Prostate gland (tissue), 2 donors: Measurements from ENCODE around the gene TIE1. TPM values are rescaled to one million over a fixed set of nuclear protein-coding genes. Genes with fewer than 3 reads are reported as not detected.

Experiments used
- DNase-seq: peaks from one replicate; pipeline ENCODE4 v3.0.0-alpha.2; 2019; ENCODE audit warnings: low spot score
- H3K27ac ChIP-seq, 2 donors: fragments of 200-600 bp; sonication (generic); 2 replicates each; pipeline ENCODE4 v1.5.1; 2017 to 2019
- H3K27me3 ChIP-seq: fragments of 200-600 bp; sonication (generic); replicated peaks from 2 replicates; pipeline ENCODE4 v1.5.1; 2019; ENCODE audit not compliant: insufficient read depth
- H3K36me3 ChIP-seq, 2 donors: fragments of 200-600 bp; sonication (generic); 1 replicate in 1 of 2; 2 replicates in 1 of 2; pipeline versions ENCODE4 v1.5.1 to v1.8.1; 2017 to 2019
- H3K4me1 ChIP-seq: fragments of 200-600 bp; sonication (generic); replicated peaks from 2 replicates; pipeline ENCODE4 v1.5.1; 2019
- H3K4me3 ChIP-seq, 2 donors: fragments of 200-600 bp; sonication (generic); 2 replicates each; pipeline ENCODE4 v1.5.1; 2017 to 2019
- H3K9me3 ChIP-seq: fragments of 200-600 bp; sonication (generic); 2 replicates; pipeline ENCODE4 v1.5.1; 2017
- POLR2A ChIP-seq: fragments of 450-650 bp; IDR thresholded peaks from one replicate; pipeline ENCODE4 v1.6.1; 2016; ENCODE audit warnings: antibody characterized with exemption, mild to moderate bottlenecking
- POLR2AphosphoS5 ChIP-seq: sonication (generic); formaldehyde crosslinking; IDR thresholded peaks from one replicate; pipeline ENCODE4 v1.6.1; 2017; ENCODE audit warnings: antibody characterized with exemption
- WGBS: methylation state at CpG from one replicate; pipeline ENCODE4 v1.1.5; 2018; 5-methylcytosine and 5-hydroxymethylcytosine counted together
- intact Hi-C: fragments of 100-400 bp; cut with DNase I; formaldehyde crosslinking; loops from one replicate; pipeline ENCODE4 v1.14.2; 2022
- total RNA-seq, 2 donors: library from RNA; depleted of rRNA; stranded (reverse); fragments of >200 nt; gene quantifications; one replicate each; pipeline ENCODE4 v1.1.0, GENCODE V29; 2016
- TF ChIP-seq, protein P1 (sequence below), 4 experiments: fragments of 200-600 bp in 2 of 4; fragments of 450-650 bp in 2 of 4; sonication (generic) in 2 of 4; IDR thresholded peaks; 1 replicate in 3 of 4; 2 replicates in 1 of 4; pipeline ENCODE4 v1.5.1; 2016 to 2019; ENCODE audit warnings: antibody characterized with exemption in 4 of 4, mild to moderate bottlenecking in 2 of 4, moderate library complexity in 2 of 4

Gene TIE1
- total RNA-seq, 2 donors from 2014 or later = 18.7 to 21.7 TPM

DNA sequence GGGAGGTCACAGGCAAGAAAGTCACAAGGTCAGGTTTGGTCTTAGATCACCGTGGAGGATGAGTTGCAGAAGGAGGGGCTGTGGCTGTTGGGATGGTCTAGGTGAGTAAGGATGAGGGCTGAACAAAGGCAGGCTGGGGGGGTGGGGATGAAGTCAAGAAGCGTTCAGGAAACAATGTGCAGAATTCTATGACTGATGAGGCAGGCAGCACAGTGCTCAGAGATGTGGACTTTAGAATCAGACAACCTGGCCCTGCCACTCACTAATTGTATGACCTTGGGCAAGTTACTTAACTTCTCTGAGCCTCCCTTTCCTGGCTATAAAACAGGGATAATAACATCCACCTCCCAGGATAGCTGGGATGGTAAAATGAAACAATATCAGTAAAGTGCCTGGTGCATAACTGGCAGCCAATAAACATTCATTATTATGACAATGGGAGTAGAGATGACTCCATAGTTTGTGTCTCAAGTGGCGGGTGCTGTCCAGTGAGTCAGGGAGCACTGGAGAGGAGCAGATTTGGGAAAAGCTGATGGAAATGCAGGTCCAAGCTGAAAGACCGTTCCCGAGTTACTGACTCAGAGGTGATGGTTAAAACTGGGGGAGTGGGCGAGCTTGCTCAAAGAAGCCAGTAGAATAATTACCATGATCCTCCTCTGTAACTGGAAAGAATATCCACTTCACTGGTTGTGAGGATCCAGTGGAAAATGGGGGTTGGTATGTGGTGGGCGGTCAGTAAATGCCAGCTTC, 2.1 kb downstream of the TIE1 start:
- 73% methylated on average over 7 of the region's 7 CpGs for WGBS
- TF ChIP-seq POLR2AphosphoS5 (no peak), POLR2A (no peak)
- TF ChIP-seq, protein P1, sequence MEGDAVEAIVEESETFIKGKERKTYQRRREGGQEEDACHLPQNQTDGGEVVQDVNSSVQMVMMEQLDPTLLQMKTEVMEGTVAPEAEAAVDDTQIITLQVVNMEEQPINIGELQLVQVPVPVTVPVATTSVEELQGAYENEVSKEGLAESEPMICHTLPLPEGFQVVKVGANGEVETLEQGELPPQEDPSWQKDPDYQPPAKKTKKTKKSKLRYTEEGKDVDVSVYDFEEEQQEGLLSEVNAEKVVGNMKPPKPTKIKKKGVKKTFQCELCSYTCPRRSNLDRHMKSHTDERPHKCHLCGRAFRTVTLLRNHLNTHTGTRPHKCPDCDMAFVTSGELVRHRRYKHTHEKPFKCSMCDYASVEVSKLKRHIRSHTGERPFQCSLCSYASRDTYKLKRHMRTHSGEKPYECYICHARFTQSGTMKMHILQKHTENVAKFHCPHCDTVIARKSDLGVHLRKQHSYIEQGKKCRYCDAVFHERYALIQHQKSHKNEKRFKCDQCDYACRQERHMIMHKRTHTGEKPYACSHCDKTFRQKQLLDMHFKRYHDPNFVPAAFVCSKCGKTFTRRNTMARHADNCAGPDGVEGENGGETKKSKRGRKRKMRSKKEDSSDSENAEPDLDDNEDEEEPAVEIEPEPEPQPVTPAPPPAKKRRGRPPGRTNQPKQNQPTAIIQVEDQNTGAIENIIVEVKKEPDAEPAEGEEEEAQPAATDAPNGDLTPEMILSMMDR (IDR thresholded peaks at IDR 0.05) = no peak
- Histone ChIP-seq H3K9me3 (no peaks in the 10 kb centered on the region), H3K4me3 (no peak overlapping the region), H3K27me3 (no peaks in the 10 kb centered on the region), H3K36me3 (no peaks in the 10 kb centered on the region), H3K27ac (no peak overlapping the region), H3K4me1 (peaks cover 8% of the 10 kb centered on the region)
- no peak for DNase-seq
- intact Hi-C loops = no loop called here

GRCh38 chr1:43303471-43304313, 2.9 kb downstream of the TIE1 start:
- 65% methylated on average over 8 of the region's 8 CpGs for WGBS
- Histone ChIP-seq H3K27ac (peak overlapping the region in 1 of 2 donors; percentile 24), H3K36me3 (no peaks in the 10 kb centered on the region), H3K4me1 (peaks cover 8% of the 10 kb centered on the region), H3K9me3 (no peaks in the 10 kb centered on the region), H3K4me3 (no peak overlapping the region), H3K27me3 (no peaks in the 10 kb centered on the region)
- no peak for DNase-seq
- intact Hi-C loops = no loop called here
- TF ChIP-seq, protein P1 (IDR thresholded peaks at IDR 0.05) = no peak
- TF ChIP-seq POLR2A (no peak), POLR2AphosphoS5 (no peak)

GRCh38 chr1:43304314-43304681, 3.5 kb downstream of the TIE1 start:
- intact Hi-C loops = no loop called here
- Histone ChIP-seq H3K27me3 (no peaks in the 10 kb centered on the region), H3K4me3 (no peak overlapping the region), H3K9me3 (no peaks in the 10 kb centered on the region), H3K27ac (peak overlapping the region in 1 of 2 donors; percentile 24), H3K4me1 (peaks cover 8% of the 10 kb centered on the region), H3K36me3 (no peaks in the 10 kb centered on the region)
- WGBS = 52% methylated on average over 8 of the region's 8 CpGs
- DNase-seq = no peak
- no peak for TF ChIP-seq POLR2A
- TF ChIP-seq POLR2AphosphoS5 = no peak
- TF ChIP-seq, protein P1 (IDR thresholded peaks at IDR 0.05) = no peak

GRCh38 chr1:43304771-43305300, 4.1 kb downstream of the TIE1 start:
- WGBS = 93% methylated on average over 46 of the region's 46 CpGs
- Histone ChIP-seq H3K4me1 (peaks cover 8% of the 10 kb centered on the region), H3K27ac (no peak overlapping the region), H3K36me3 (no peaks in the 10 kb centered on the region), H3K9me3 (no peaks in the 10 kb centered on the region), H3K4me3 (no peak overlapping the region), H3K27me3 (no peaks in the 10 kb centered on the region)
- DNase-seq = no peak
- TF ChIP-seq, protein P1 (IDR thresholded peaks at IDR 0.05) = no peak
- no peak for TF ChIP-seq POLR2AphosphoS5
- TF ChIP-seq POLR2A = no peak
- intact Hi-C loops = no loop called here
